HG02884 (cell line): ENCODE measurements around the gene AKIRIN1.
"Not testable (repeated sequence)": the region's sequence is repeated elsewhere in the genome, so short reads cannot be mapped to it uniquely, and the experiment has no call there.

Experiments
- ATAC-seq: cut with Tn5 transposase; IDR thresholded peaks from one replicate; pipeline ENCODE4 v1.9.1; 2021; ENCODE audit warnings: mild to moderate bottlenecking, moderate library complexity; ENCODE audit not compliant: unreplicated experiment

The AKIRIN1 gene

GRCh38 chr1:39044762-39045161 lies 53.7 kb downstream of the AKIRIN1 start:
- no peak for ATAC-seq

- ATAC-seq, result no peak
Measured at GRCh38 chr1:39045231-39045630, 54.2 kb downstream of the AKIRIN1 start.

GRCh38 chr1:39046613-39047210 lies 55.6 kb downstream of the AKIRIN1 start:
- no peak for ATAC-seq

GRCh38 chr1:39047374-39048229 lies 56.5 kb downstream of the AKIRIN1 start:
- no peak for ATAC-seq

- ATAC-seq, result no peak
Measured at GRCh38 chr1:39048745-39049370, 57.8 kb downstream of the AKIRIN1 start.

GRCh38 chr1:39050001-39050400 lies 58.9 kb downstream of the AKIRIN1 start:
- no peak for ATAC-seq

GRCh38 chr1:39051193-39051850 lies 60.2 kb downstream of the AKIRIN1 start:
- ATAC-seq, result not testable (repeated sequence)

GRCh38 chr1:39051956-39052355 lies 60.9 kb downstream of the AKIRIN1 start:
- no peak for ATAC-seq

- not testable (repeated sequence) for ATAC-seq
Measured at GRCh38 chr1:39055213-39055710, 64.2 kb downstream of the AKIRIN1 start.
